ENCODE results near the gene SCN1A.

Gene SCN1A

GRCh38 chr2:166082736-166083135 lies 45.1 kb downstream of the SCN1A start:
- DNase-seq = no peak

- no peak for DNase-seq
Measured at GRCh38 chr2:166081852-166082251, 46.0 kb downstream of the SCN1A start.

GRCh38 chr2:166081131-166081632 lies 46.6 kb downstream of the SCN1A start:
- no peak for DNase-seq

- DNase-seq = no peak
Measured at GRCh38 chr2:166074430-166074829, 53.4 kb downstream of the SCN1A start.

- DNase-seq = no peak
Measured at GRCh38 chr2:166074011-166074410, 53.8 kb downstream of the SCN1A start.

- no peak for DNase-seq
Measured at GRCh38 chr2:166070231-166070630, 57.6 kb downstream of the SCN1A start.

- DNase-seq = no peak
Measured at GRCh38 chr2:166068981-166069380, 58.8 kb downstream of the SCN1A start.

- DNase-seq = no peak
Measured at GRCh38 chr2:166067229-166067628, 60.6 kb downstream of the SCN1A start.

- DNase-seq = no peak
Measured at GRCh38 chr2:166060191-166060590, 67.6 kb downstream of the SCN1A start.

GRCh38 chr2:166057370-166058164 lies 70.3 kb downstream of the SCN1A start:
- peak in 2 of 58 donors; percentile 3 to 5 for DNase-seq

GRCh38 chr2:166044853-166045483 lies 82.9 kb downstream of the SCN1A start:
- no peak for DNase-seq

- DNase-seq = no peak
Measured at GRCh38 chr2:166042768-166043390, 84.9 kb downstream of the SCN1A start.

- no peak for DNase-seq
Measured at GRCh38 chr2:166042356-166042755, 85.5 kb downstream of the SCN1A start.

GRCh38 chr2:166041613-166042012 lies 86.2 kb downstream of the SCN1A start:
- no peak for DNase-seq

GRCh38 chr2:166032361-166032760 lies 95.5 kb downstream of the SCN1A start:
- no peak for DNase-seq

GRCh38 chr2:166031054-166031453 lies 96.8 kb downstream of the SCN1A start:
- no peak for DNase-seq

GRCh38 chr2:166025313-166025712 lies 102.5 kb downstream of the SCN1A start:
- DNase-seq = no peak

- DNase-seq = no peak
Measured at GRCh38 chr2:166017208-166017607, 110.6 kb downstream of the SCN1A start.

GRCh38 chr2:166013878-166014277 lies 113.9 kb downstream of the SCN1A start:
- DNase-seq = no peak

- DNase-seq = no peak
Measured at GRCh38 chr2:166011660-166012059, 116.2 kb downstream of the SCN1A start.

GRCh38 chr2:166000401-166000800 lies 127.4 kb downstream of the SCN1A start:
- DNase-seq = no peak

GRCh38 chr2:165990846-165991245 lies 137.0 kb downstream of the SCN1A start:
- no peak for DNase-seq

Data from anterior cingulate cortex (tissue), 58 donors.